IMR-90 (cell line): ENCODE results near the gene SNAPC2. TPM values are rescaled to one million over a fixed set of nuclear protein-coding genes. Genes with fewer than 3 reads are reported as not detected.

Source experiments
- ATAC-seq: fragments of 200-7000 bp; cut with Tn5 transposase; 2 replicates; pipeline ENCODE4 v1.9.1; 2020; ENCODE audit warnings: low read depth, mild to moderate bottlenecking, moderate library complexity
- BruUV-seq: library from RNA; stranded (reverse); fragments of 400-500 nt; replicated peaks from 2 replicates; lab custom pipeline; 2021; lab: Mats Ljungman, UMichigan
- CTCF ChIA-PET: fragments of 300-600 bp; formaldehyde crosslinking; extraction: SDS; loops from one replicate; lab custom pipeline; 2021; ENCODE audit warnings: antibody characterized with exemption; lab: Yijun Ruan, JAX
- POLR2A ChIA-PET: fragments of 300-600 bp; sonication (Branson Sonifier 250); formaldehyde crosslinking; loops from one replicate; lab custom pipeline; 2022; ENCODE audit warnings: antibody characterized with exemption; ENCODE audit not compliant: unreplicated experiment; lab: Charles Lee
- DNase-seq: peaks from one replicate; pipeline ENCODE4 v3.0.0; 2013
- H2AFZ ChIP-seq: replicated peaks from 2 replicates; pipeline ENCODE3; 2013; ENCODE audit warnings: low read length, mild to moderate bottlenecking; ENCODE audit not compliant: poor library complexity
- H2AK5ac ChIP-seq: 2 replicates; pipeline ENCODE4 v1.6.1; 2013; ENCODE audit warnings: low read depth, low read length, inconsistent platforms
- H2AK9ac ChIP-seq: replicated peaks from 2 replicates; pipeline ENCODE3; 2013; ENCODE audit warnings: mild to moderate bottlenecking, low read depth, low read length, moderate library complexity; ENCODE audit not compliant: poor library complexity
- H2BK120ac ChIP-seq: 2 replicates; pipeline ENCODE4 v1.6.1; 2013; ENCODE audit warnings: low read depth, low read length, inconsistent platforms
- H2BK15ac ChIP-seq: 3 replicates; pipeline ENCODE4 v1.6.1; 2013; ENCODE audit warnings: low read depth, low read length, inconsistent platforms
- H2BK20ac ChIP-seq: 2 replicates; pipeline ENCODE4 v1.6.1; 2013; ENCODE audit warnings: low read depth, mild to moderate bottlenecking, inconsistent platforms, low read length, moderate library complexity
- H2BK5ac ChIP-seq: 2 replicates; pipeline ENCODE4 v1.6.1; 2013; ENCODE audit warnings: mild to moderate bottlenecking, low read depth, low read length, inconsistent platforms; ENCODE audit not compliant: poor library complexity, severe bottlenecking
- H3K14ac ChIP-seq: replicated peaks from 2 replicates; pipeline ENCODE4 v1.6.1; 2013; ENCODE audit warnings: low read depth, low read length, inconsistent platforms
- H3K18ac ChIP-seq: 2 replicates; pipeline ENCODE4 v1.6.1; 2013; ENCODE audit warnings: low read depth, low read length, control low read depth
- H3K23ac ChIP-seq: 2 replicates; pipeline ENCODE4 v1.6.1; 2013; ENCODE audit warnings: low read depth, low read length, inconsistent platforms
- H3K27ac ChIP-seq: 2 replicates; pipeline ENCODE4 v1.5.1; 2013; ENCODE audit warnings: mild to moderate bottlenecking, control low read depth, low read length; ENCODE audit not compliant: insufficient read depth
- H3K27me3 ChIP-seq: 2 replicates; pipeline ENCODE4 v1.6.1; 2013; ENCODE audit warnings: low read length; ENCODE audit not compliant: control insufficient read depth, insufficient read depth
- H3K36me3 ChIP-seq: 2 replicates; pipeline ENCODE4 v1.6.1; 2013; ENCODE audit warnings: low read length, mixed read lengths; ENCODE audit not compliant: control insufficient read depth, insufficient read depth
- H3K4ac ChIP-seq: 2 replicates; pipeline ENCODE4 v1.6.1; 2013; ENCODE audit warnings: low read depth, low read length, inconsistent platforms
- H3K4me1 ChIP-seq: 2 replicates; pipeline ENCODE4 v1.6.1; 2013; ENCODE audit warnings: low read length, mixed read lengths; ENCODE audit not compliant: control insufficient read depth, insufficient read depth
- H3K4me2 ChIP-seq: 2 replicates; pipeline ENCODE4 v1.6.1; 2013; ENCODE audit warnings: low read depth, mild to moderate bottlenecking, control low read depth, low read length, moderate library complexity
- H3K4me3 ChIP-seq: 2 replicates; pipeline ENCODE4 v1.5.1; 2013; ENCODE audit warnings: low read depth, mild to moderate bottlenecking, control low read depth, low read length, moderate library complexity; ENCODE audit not compliant: insufficient read depth
- H3K56ac ChIP-seq: 2 replicates; pipeline ENCODE4 v1.6.1; 2013; ENCODE audit warnings: low read length, inconsistent platforms; ENCODE audit not compliant: insufficient read depth; ENCODE audit errors: extremely low read depth
- H3K79me1 ChIP-seq, 2 experiments: 2 replicates each; pipeline ENCODE4 v1.6.1; 2013; ENCODE audit warnings: low read length in 2 of 2, inconsistent platforms in 1 of 2, low read depth in 1 of 2
- H3K9ac ChIP-seq: 2 replicates; pipeline ENCODE4 v1.6.1; 2013; ENCODE audit warnings: low read depth, low read length, control low read depth
- H3K9me1 ChIP-seq: 2 replicates; pipeline ENCODE4 v1.6.1; 2013; ENCODE audit warnings: low read length, inconsistent platforms; ENCODE audit not compliant: insufficient read depth
- H3K9me3 ChIP-seq: 2 replicates; pipeline ENCODE4 v1.6.1; 2013; ENCODE audit warnings: low read length; ENCODE audit not compliant: control insufficient read depth, insufficient read depth
- H4K20me1 ChIP-seq: 2 replicates; pipeline ENCODE4 v1.6.1; 2013; ENCODE audit warnings: low read length, inconsistent platforms; ENCODE audit not compliant: insufficient read depth
- H4K5ac ChIP-seq: 2 replicates; pipeline ENCODE4 v1.6.1; 2013; ENCODE audit warnings: mild to moderate bottlenecking, low read depth, low read length, control low read depth
- H4K8ac ChIP-seq, 2 experiments: 2 replicates each; pipeline ENCODE4 v1.6.1; 2013; ENCODE audit warnings: low read depth in 2 of 2, low read length in 2 of 2, control low read depth in 1 of 2, inconsistent platforms in 1 of 2
- H4K91ac ChIP-seq: 2 replicates; pipeline ENCODE4 v1.6.1; 2013; ENCODE audit warnings: low read depth, low read length, inconsistent platforms; ENCODE audit not compliant: insufficient read depth
- BHLHE40 ChIP-seq: fragments of 150-350 bp; IDR thresholded peaks from 2 replicates; pipeline ENCODE4 v1.6.1; 2016; ENCODE audit warnings: mild to moderate bottlenecking, low read depth, low read length
- CHD1 ChIP-seq: IDR thresholded peaks from 2 replicates; pipeline ENCODE4 v1.6.1; 2012; ENCODE audit warnings: low read depth, low read length, improper control_type of control experiment
- CTCF ChIP-seq: conservative IDR thresholded peaks from 2 replicates; pipeline ENCODE4 v1.5.1; 2012; ENCODE audit warnings: mild to moderate bottlenecking, low read depth, low read length, improper control_type of control experiment
- ELK1 ChIP-seq: fragments of 150-350 bp; IDR thresholded peaks from 2 replicates; pipeline ENCODE4 v1.6.1; 2016; ENCODE audit warnings: low read depth, mild to moderate bottlenecking, low read length, moderate library complexity, borderline replicate concordance
- FOS ChIP-seq: fragments of 150-350 bp; IDR thresholded peaks from 2 replicates; pipeline ENCODE4 v1.6.1; 2016; ENCODE audit warnings: low read depth, low read length
- MAFK ChIP-seq: IDR thresholded peaks from 2 replicates; pipeline ENCODE4 v1.6.1; 2012; ENCODE audit warnings: low read depth, low read length, improper control_type of control experiment
- MAZ ChIP-seq: IDR thresholded peaks from 2 replicates; pipeline ENCODE4 v1.6.1; 2012; ENCODE audit warnings: low read depth, mild to moderate bottlenecking, low read length, improper control_type of control experiment, moderate library complexity, borderline replicate concordance
- NFE2L2 ChIP-seq: fragments of 150-350 bp; IDR thresholded peaks from 2 replicates; pipeline ENCODE4 v1.6.1; 2016; ENCODE audit warnings: low read depth, mild to moderate bottlenecking, low read length
- RCOR1 ChIP-seq: IDR thresholded peaks from 2 replicates; pipeline ENCODE4 v1.6.1; 2012; ENCODE audit warnings: mild to moderate bottlenecking, low read length, improper control_type of control experiment; ENCODE audit not compliant: insufficient replicate concordance
- RFX5 ChIP-seq: IDR thresholded peaks from 2 replicates; pipeline ENCODE4 v1.8.0; 2012; ENCODE audit warnings: low read depth, mild to moderate bottlenecking, low read length, moderate library complexity
- SMC3 ChIP-seq: fragments of 150-350 bp; IDR thresholded peaks from 2 replicates; pipeline ENCODE4 v1.6.1; 2016; ENCODE audit warnings: low read depth, mild to moderate bottlenecking, antibody characterized with exemption, low read length, moderate library complexity
- USF2 ChIP-seq: fragments of 150-350 bp; IDR thresholded peaks from 2 replicates; pipeline ENCODE4 v1.6.1; 2017; ENCODE audit warnings: mild to moderate bottlenecking, antibody characterized with exemption, low read length, low read depth
- whole genome bisulfite sequencing, 2 experiments: methylation state at CpG; one replicate each; pipeline versions ENCODE4 v1.1.5 to v1.1.7; 2013; ENCODE audit warnings: missing lambda C conversion rate in 2 of 2; ENCODE audit not compliant: insufficient read length in 1 of 2; ENCODE audit errors: extremely low coverage in 2 of 2; 5-methylcytosine and 5-hydroxymethylcytosine counted together
- dilution Hi-C: fragments of 300-500 bp; cut with HindIII; formaldehyde crosslinking; loops from one replicate; pipeline ENCODE4 v1.14.3; 2018; ENCODE audit warnings: low sequenced_read_pairs; ENCODE audit not compliant: unreplicated experiment
- in situ Hi-C: fragments of 300-500 bp; cut with MboI; formaldehyde crosslinking; loops from 3 replicates; pipeline ENCODE4 v1.14.3; 2019; ENCODE audit warnings: low sequenced_read_pairs, inconsistent platforms, mixed read lengths
- intact Hi-C: fragments of 100-400 bp; cut with micrococcal nuclease; formaldehyde crosslinking; loops from 2 replicates; pipeline ENCODE4 v1.10.0; 2022
- polyA plus RNA-seq, 3 experiments: library from polyadenylated mRNA; depleted of rRNA; stranded (reverse); fragments of >200 nt; gene quantifications; 2 replicates each; pipeline ENCODE4 v1.2.3, GENCODE V29; 2012; ENCODE audit warnings: low replicate concordance in 1 of 3
- total RNA-seq: library from RNA; depleted of rRNA; stranded (reverse); fragments of >200 nt; gene quantifications from 2 replicates; pipeline ENCODE4 v1.2.3, GENCODE V29; 2012

SNAPC2 gene
- total and polyA plus RNA-seq, 2 of the 4 experiments (the other 2 are of a cell fraction), result 12.5 to 29.2 TPM

- H3K18ac ChIP-seq, result no peak overlapping the region
- BruUV-seq, result no TSS peak
- H4K91ac ChIP-seq, result no peak overlapping the region
- no peak overlapping the region for H2AK9ac ChIP-seq
- ChIA-PET POLR2A (interaction anchor here (0.7 kb wide), 1 partner anchor 360 kb away, joined by 12 read pairs; no protein-coding TSS in a partner anchor), CTCF (interaction anchor here (1.5 kb wide), 1 partner anchor 15 kb away, joined by 6 read pairs; no protein-coding TSS in a partner anchor)
- H4K8ac ChIP-seq, result 0 out of 4 replicates have a peak overlapping the region, but pooled peaks of 1 of the 2 experiments have one; percentile 55
- no peak overlapping the region for H4K5ac ChIP-seq
- H3K4me3 ChIP-seq, result no peak overlapping the region
- no peak overlapping the region for H3K56ac ChIP-seq
- DNase-seq (peak; percentile 33), ATAC-seq (no peak)
- no peaks in the 10 kb centered on the region for H3K36me3 ChIP-seq
- H3K9ac ChIP-seq, result no peak overlapping the region
- no peak overlapping the region for H2BK120ac ChIP-seq
- no peak overlapping the region for H2BK5ac ChIP-seq
- H3K9me3 ChIP-seq, result no peaks in the 10 kb centered on the region
- H3K79me1 ChIP-seq, result peaks cover 0 to 7% of the 10 kb centered on the region in 2 experiments; a peak in 3 of 4 replicates
- no peak overlapping the region for H3K27ac ChIP-seq
- H4K20me1 ChIP-seq, result no peaks in the 10 kb centered on the region
- no peak overlapping the region; the same call in 1 of the 2 replicates for H2BK20ac ChIP-seq
- H3K4ac ChIP-seq, result no peak overlapping the region
- no peak overlapping the region for H2BK15ac ChIP-seq
- no CpG with 5 or more reads among the region's 2 CpGs for WGBS, 2 experiments
- TF ChIP-seq MAFK (no peak), FOS (no peak), RFX5 (no peak), ELK1 (no peak), SMC3 (no peak), USF2 (no peak), RCOR1 (no peak), CHD1 (no peak), BHLHE40 (no peak), MAZ (no peak), CTCF (no peak), NFE2L2 (no peak)
- H3K4me1 ChIP-seq, result peaks cover 2% of the 10 kb centered on the region; the same call in 1 of the 2 replicates
- intact Hi-C loops (no loop called here), dilution Hi-C loops (no loop called here), in situ Hi-C loops (no loop called here)
- H3K23ac ChIP-seq, result no peak overlapping the region
- no peak overlapping the region for H3K4me2 ChIP-seq
- H2AK5ac ChIP-seq, result no peak overlapping the region
- no peak overlapping the region for H3K14ac ChIP-seq
- no peaks in the 10 kb centered on the region for H3K9me1 ChIP-seq
- no peak overlapping the region for H2AFZ ChIP-seq
- no peaks in the 10 kb centered on the region for H3K27me3 ChIP-seq
These were observed 36.2 kb upstream of the SNAPC2 start for GRCh38 chr19:7883796-7884570.
